ENCODE measurements around the gene NOL4. TPM values are rescaled to one million over a fixed set of nuclear protein-coding genes. Genes with fewer than 3 reads are reported as not detected.

Gene NOL4
- total RNA-seq, 4 donors from 2014 or later: 1.7 TPM; not detected in 3

DNA sequence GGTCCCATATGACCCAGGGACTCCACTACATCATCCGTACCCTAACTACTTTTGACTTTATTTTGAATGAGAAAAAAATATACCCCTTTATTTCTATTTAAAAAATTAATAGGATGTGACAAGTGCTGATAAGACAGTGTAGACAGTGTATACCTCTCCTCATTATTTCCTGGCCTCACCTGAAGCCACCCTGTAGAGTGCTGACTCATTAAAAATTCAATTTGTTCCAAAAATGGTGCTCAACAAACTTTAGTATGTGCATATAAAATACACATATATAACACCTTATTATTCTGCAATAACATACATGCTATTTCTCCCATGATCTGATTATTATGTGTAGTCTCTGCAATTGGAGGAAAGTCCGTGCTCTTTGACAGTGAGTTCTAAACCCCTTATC is 20.8 kb downstream of the NOL4 start:
- no peaks in the 10 kb centered on the region for H3K9me3 ChIP-seq
- no peak for DNase-seq
- H3K27ac ChIP-seq: no peak overlapping the region
- WGBS, 2 donors (ENCODE audit: low coverage in 1 of 2): 77 to 88% methylated on average over 2 of the region's 2 CpGs
- no peak overlapping the region for H3K4me3 ChIP-seq
- H3K4me1 ChIP-seq: no peaks in the 10 kb centered on the region
- in situ Hi-C loops (cut with MboI; ENCODE audit: low pct_ligation_motif_present in 1 of 4, low pct_unique_long_range_greater_than_20kb in 1 of 4, low sequenced_read_pairs in 3 of 4): no loop called here
- H3K36me3 ChIP-seq: no peaks in the 10 kb centered on the region
- no peak for TF ChIP-seq EP300 (IDR thresholded peaks at IDR 0.05; ENCODE audit: low read depth)
- no peak for TF ChIP-seq POLR2A (IDR thresholded peaks at IDR 0.05)
- no peak for TF ChIP-seq CTCF (IDR thresholded peaks at IDR 0.05)
- TF ChIP-seq POLR2AphosphoS5 (IDR thresholded peaks at IDR 0.05): no peak
- intact Hi-C loops (cut with DNase I; ENCODE audit: low total_unique reads): no loop called here
- H3K27me3 ChIP-seq: no peaks in the 10 kb centered on the region

DNA sequence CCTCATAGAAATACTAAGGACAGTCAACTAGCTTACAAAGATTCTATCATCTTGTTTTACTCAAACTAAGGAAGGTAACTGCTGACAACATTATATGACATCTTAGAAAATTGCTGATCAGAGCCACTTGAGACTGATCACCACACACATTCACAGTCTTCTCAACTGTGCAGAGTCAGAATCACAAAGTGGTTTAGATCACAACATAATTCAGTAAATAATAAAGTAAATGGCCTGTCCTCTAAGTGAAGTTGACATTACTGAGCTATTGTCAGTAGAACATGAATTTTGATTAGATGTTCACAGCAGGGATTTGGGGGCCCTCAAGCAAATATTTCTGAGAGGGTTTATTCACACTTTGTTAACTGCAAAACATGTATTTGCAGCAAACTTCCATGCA is 28.5 kb downstream of the NOL4 start:
- H3K4me3 ChIP-seq: no peak overlapping the region
- in situ Hi-C loops (cut with MboI; ENCODE audit: low pct_ligation_motif_present in 1 of 4, low pct_unique_long_range_greater_than_20kb in 1 of 4, low sequenced_read_pairs in 3 of 4) (no loop called here), intact Hi-C loops (cut with DNase I; ENCODE audit: low total_unique reads) (no loop called here)
- no peak overlapping the region for H3K27ac ChIP-seq
- no peaks in the 10 kb centered on the region for H3K4me1 ChIP-seq
- H3K9me3 ChIP-seq: no peaks in the 10 kb centered on the region
- no peak for TF ChIP-seq CTCF (IDR thresholded peaks at IDR 0.05)
- TF ChIP-seq EP300 (IDR thresholded peaks at IDR 0.05; ENCODE audit: low read depth): no peak
- no peak for TF ChIP-seq POLR2A (IDR thresholded peaks at IDR 0.05)
- no peak for TF ChIP-seq POLR2AphosphoS5 (IDR thresholded peaks at IDR 0.05)
- no peaks in the 10 kb centered on the region for H3K36me3 ChIP-seq
- no peak for DNase-seq
- H3K27me3 ChIP-seq: no peaks in the 10 kb centered on the region

- Histone ChIP-seq H3K36me3 (no peaks in the 10 kb centered on the region), H3K27me3 (no peaks in the 10 kb centered on the region), H3K27ac (no peak overlapping the region), H3K9me3 (no peaks in the 10 kb centered on the region), H3K4me3 (no peak overlapping the region), H3K4me1 (no peaks in the 10 kb centered on the region)
- 54 to 69% methylated on average over 3 of the region's 3 CpGs for WGBS, 2 donors (ENCODE audit: low coverage in 1 of 2)
- no peak for DNase-seq
- no peak for TF ChIP-seq CTCF (IDR thresholded peaks at IDR 0.05)
- TF ChIP-seq EP300 (IDR thresholded peaks at IDR 0.05; ENCODE audit: low read depth): no peak
- TF ChIP-seq POLR2A (IDR thresholded peaks at IDR 0.05): no peak
- TF ChIP-seq POLR2AphosphoS5 (IDR thresholded peaks at IDR 0.05): no peak
- in situ Hi-C loops (cut with MboI; ENCODE audit: low pct_ligation_motif_present in 1 of 4, low pct_unique_long_range_greater_than_20kb in 1 of 4, low sequenced_read_pairs in 3 of 4): no loop called here
- intact Hi-C loops (cut with DNase I; ENCODE audit: low total_unique reads): no loop called here
Measured at GRCh38 chr18:34194239-34194638, 30.5 kb downstream of the NOL4 start.

DNA sequence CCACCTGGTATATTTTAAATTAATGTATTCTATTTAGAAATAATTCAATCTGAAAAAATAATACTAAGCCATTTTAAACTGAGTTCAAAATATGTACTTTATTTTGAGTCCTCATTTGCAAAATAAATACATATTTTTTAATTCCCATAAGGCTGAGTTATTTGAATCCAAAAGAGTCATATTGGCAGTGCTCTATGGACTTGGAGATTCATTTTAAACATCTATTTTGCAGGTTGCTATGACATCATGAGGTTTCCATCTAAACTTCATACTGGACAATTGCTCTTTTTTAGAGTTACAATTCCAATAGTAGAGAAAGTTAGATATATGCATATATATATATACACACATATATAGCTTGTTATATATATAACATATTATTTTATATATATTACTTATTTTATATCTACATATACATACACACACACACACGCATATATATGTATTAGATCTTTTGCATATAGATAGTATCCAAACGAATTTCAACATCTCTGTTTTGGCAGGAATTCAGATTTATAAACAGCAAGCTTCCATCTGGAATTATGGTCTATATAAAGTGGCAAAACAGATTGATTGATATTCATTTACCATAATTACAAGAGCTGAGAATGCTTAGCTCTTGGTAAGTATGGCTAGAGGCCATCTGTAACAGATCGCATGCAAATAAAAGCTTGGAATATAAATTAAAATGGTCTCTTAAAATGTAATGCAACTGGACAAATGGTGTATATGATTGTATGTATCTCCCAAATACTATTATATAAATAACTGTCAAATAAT is 34.9 kb downstream of the NOL4 start:
- intact Hi-C loops (cut with DNase I; ENCODE audit: low total_unique reads) (no loop called here), in situ Hi-C loops (cut with MboI; ENCODE audit: low pct_ligation_motif_present in 1 of 4, low pct_unique_long_range_greater_than_20kb in 1 of 4, low sequenced_read_pairs in 3 of 4) (no loop called here)
- Histone ChIP-seq H3K4me1 (no peaks in the 10 kb centered on the region), H3K27me3 (no peaks in the 10 kb centered on the region), H3K4me3 (no peak overlapping the region), H3K27ac (no peak overlapping the region), H3K36me3 (no peaks in the 10 kb centered on the region), H3K9me3 (no peaks in the 10 kb centered on the region)
- TF ChIP-seq CTCF (IDR thresholded peaks at IDR 0.05) (no peak), EP300 (IDR thresholded peaks at IDR 0.05; ENCODE audit: low read depth) (no peak), POLR2A (IDR thresholded peaks at IDR 0.05) (no peak), POLR2AphosphoS5 (IDR thresholded peaks at IDR 0.05) (no peak)
- DNase-seq: no peak
- 61 to 68% methylated on average over 3 of the region's 3 CpGs for WGBS, 2 donors (ENCODE audit: low coverage in 1 of 2)

Measured in transverse colon (tissue), 4 donors.